HepG2 (cell line): ENCODE results near the gene ITGA7. TPM values are rescaled to one million over a fixed set of nuclear protein-coding genes. Genes with fewer than 3 reads are reported as not detected.

ENCODE experiments used
- ATAC-seq: fragments of 200-7000 bp; cut with Tn5 transposase; 3 replicates; pipeline ENCODE4 v1.9.1; 2020; ENCODE audit warnings: mild to moderate bottlenecking, moderate library complexity
- BruUV-seq: library from RNA; stranded (reverse); fragments of 400-500 nt; replicated peaks from 2 replicates; lab custom pipeline; 2021; lab: Mats Ljungman, UMichigan
- CTCF ChIA-PET: fragments of 300-600 bp; formaldehyde crosslinking; extraction: SDS; loops from one replicate; lab custom pipeline; 2021; ENCODE audit warnings: low total read pairs, inconsistent platforms, low intra/inter-chr PET ratio; lab: Yijun Ruan, JAX
- POLR2A ChIA-PET: fragments of 350-600 bp; sonication (Branson Sonifier 250); formaldehyde crosslinking; loops from one replicate; lab custom pipeline; 2020; ENCODE audit warnings: antibody characterized with exemption, inconsistent platforms; lab: Yijun Ruan, JAX
- DNase-seq: peaks from one replicate; pipeline ENCODE4 v3.0.0-alpha.2; 2015; ENCODE audit warnings: low spot score
- FAIRE-seq: peaks from 3 replicates; lab custom pipeline; 2011; peaks lifted over from hg19 to GRCh38; lab: Jason Lieb, UNC
- H2AFZ ChIP-seq: one replicate; pipeline ENCODE4 v1.6.1; 2011; ENCODE audit warnings: low read length, inconsistent platforms
- H3K27ac ChIP-seq: fragments of 300-600 bp; 3 replicates; pipeline ENCODE4 v1.8.0; 2011; ENCODE audit warnings: mixed run types, mild to moderate bottlenecking, mixed read lengths, low read length, inconsistent platforms; ENCODE audit not compliant: insufficient read depth; ENCODE audit errors: extremely low read length
- H3K27me3 ChIP-seq, 2 experiments: fragments of 200-600 bp in 1 of 2; 2 replicates in 1 of 2; 3 replicates in 1 of 2; pipeline versions ENCODE4 v1.6.0 to v1.8.0; 2011; ENCODE audit warnings: low read length in 2 of 2, mild to moderate bottlenecking in 2 of 2, moderate library complexity in 2 of 2, inconsistent platforms in 1 of 2; ENCODE audit not compliant: insufficient read depth in 2 of 2, control insufficient read depth in 1 of 2
- H3K36me3 ChIP-seq, 2 experiments: fragments of 200-600 bp in 1 of 2; replicated peaks in 1 of 2; 2 replicates in 1 of 2; 3 replicates in 1 of 2; pipeline versions ENCODE4 v1.5.1 to v1.8.0; 2011; ENCODE audit warnings: low read length in 2 of 2, inconsistent platforms in 1 of 2; ENCODE audit not compliant: insufficient read depth in 2 of 2, control insufficient read depth in 1 of 2
- H3K4me1 ChIP-seq: 2 replicates; pipeline ENCODE4 v1.5.1; 2012; ENCODE audit warnings: low read length, inconsistent platforms; ENCODE audit not compliant: insufficient read depth
- H3K4me2 ChIP-seq: 2 replicates; pipeline ENCODE4 v1.6.0; 2011; ENCODE audit warnings: low read depth, low read length, inconsistent platforms
- H3K4me3 ChIP-seq, 3 experiments: fragments of 200-600 bp in 1 of 3; sonication (generic), shearing (Covaris generic) in 1 of 3; replicated peaks in 1 of 3; 2 replicates each; pipeline ENCODE4 v1.5.1; 2011 to 2016; ENCODE audit warnings: low read length in 3 of 3, inconsistent platforms in 2 of 3, low read depth in 2 of 3, mild to moderate bottlenecking in 2 of 3, control low read depth in 1 of 3, mixed read lengths in 1 of 3; ENCODE audit not compliant: insufficient read depth in 1 of 3
- H3K79me2 ChIP-seq: one replicate; pipeline ENCODE4 v1.6.1; 2011; ENCODE audit warnings: low read length, inconsistent platforms; ENCODE audit not compliant: insufficient read depth
- H3K9ac ChIP-seq: 2 replicates; pipeline ENCODE4 v1.6.0; 2011; ENCODE audit warnings: mild to moderate bottlenecking, low read depth, low read length, inconsistent platforms; ENCODE audit not compliant: insufficient read depth
- H3K9me3 ChIP-seq: 2 replicates; pipeline ENCODE4 v1.5.1; 2012; ENCODE audit warnings: mild to moderate bottlenecking, low read length
- H4K20me1 ChIP-seq: 2 replicates; pipeline ENCODE4 v1.6.0; 2011; ENCODE audit warnings: inconsistent platforms, mild to moderate bottlenecking, low read length, moderate library complexity; ENCODE audit not compliant: insufficient read depth
- CEBPG ChIP-seq: IDR thresholded peaks from 2 replicates; pipeline ENCODE4 v1.6.1; 2016
- FOXA3 ChIP-seq: IDR thresholded peaks from 2 replicates; pipeline ENCODE4 v1.6.1; 2016; ENCODE audit warnings: missing genetic modification reagents, missing compliant biosample characterization
- HHEX ChIP-seq: IDR thresholded peaks from 2 replicates; pipeline ENCODE4 v1.6.1; 2016; ENCODE audit warnings: control low read depth
- RARA ChIP-seq: IDR thresholded peaks from 2 replicates; pipeline ENCODE4 v1.6.1; 2016; ENCODE audit warnings: missing genetic modification reagents, missing compliant biosample characterization
- RERE ChIP-seq: IDR thresholded peaks from 2 replicates; pipeline ENCODE4 v1.6.1; 2016; ENCODE audit warnings: low read depth, missing genetic modification reagents, missing compliant biosample characterization
- RXRA ChIP-seq: sonication (generic); formaldehyde crosslinking; IDR thresholded peaks from 2 replicates; pipeline ENCODE4 v1.5.1; 2020; ENCODE audit warnings: missing genetic modification reagents
- SP5 ChIP-seq: IDR thresholded peaks from 2 replicates; pipeline ENCODE4 v1.6.1; 2016; ENCODE audit warnings: low read depth, borderline replicate concordance
- TBX2 ChIP-seq: sonication (generic); formaldehyde crosslinking; IDR thresholded peaks from 2 replicates; pipeline ENCODE4 v1.5.0; 2020; ENCODE audit warnings: missing genetic modification reagents, mild to moderate bottlenecking, borderline replicate concordance
- ZBTB7A ChIP-seq: sonication (generic); formaldehyde crosslinking; IDR thresholded peaks from 2 replicates; pipeline ENCODE4 v1.8.0; 2022; ENCODE audit warnings: mild to moderate bottlenecking, missing genetic modification reagents
- ZNF484 ChIP-seq: sonication (generic); formaldehyde crosslinking; IDR thresholded peaks from 2 replicates; pipeline ENCODE4 v1.5.1; 2020; ENCODE audit warnings: mild to moderate bottlenecking, low read depth, missing genetic modification reagents, borderline replicate concordance
- WGBS: methylation state at CpG from one replicate; pipeline ENCODE4 v1.1.6; 2017; ENCODE audit warnings: low lambda C conversion rate; 5-methylcytosine and 5-hydroxymethylcytosine counted together
- in situ Hi-C: cut with HindIII; loops from 2 replicates; pipeline ENCODE4 v1.10.0; 2017; ENCODE audit warnings: low pct_unique_long_range_greater_than_20kb; ENCODE audit not compliant: extremely low pct_ligation_motif_present
- intact Hi-C: fragments of 100-400 bp; cut with micrococcal nuclease; formaldehyde crosslinking; loops from one replicate; pipeline ENCODE4 v1.10.0; 2022; ENCODE audit not compliant: unreplicated experiment
- polyA plus RNA-seq, 8 experiments: library from polyadenylated mRNA; depleted of rRNA in 3 of 8; stranded (reverse) in 7 of 8; unstranded in 1 of 8; fragments of >200 nt; fragmentation: Illumina TruSeq in 4 of 8; extraction: Trizol in 4 of 8; gene quantifications; 2 replicates each; pipeline versions ENCODE4 v1.2.1 to v1.2.3, GENCODE V29; 2011 to 2016; ENCODE audit warnings: low read depth in 4 of 8, missing spikeins in 1 of 8, mixed read lengths in 1 of 8; ENCODE audit not compliant: insufficient read depth in 1 of 8
- total RNA-seq, 5 experiments: library from RNA; depleted of rRNA; stranded (reverse); fragments of >200 nt; fragmentation: Illumina TruSeq; extraction: Trizol; gene quantifications; 2 replicates each; pipeline ENCODE4 v1.2.3, GENCODE V29; 2016; ENCODE audit warnings: low read depth in 1 of 5
- TF ChIP-seq, protein P1 (sequence below): sonication (generic); formaldehyde crosslinking; IDR thresholded peaks from 2 replicates; pipeline ENCODE4 v1.4.0; 2020; ENCODE audit warnings: missing genetic modification reagents

The ITGA7 gene
- total and polyA plus RNA-seq, 2 of the 13 experiments (the other 11 are each of a cell fraction or from before 2014, with no cell fraction given) = 0.65 to 0.75 TPM

GRCh38 chr12:55704824-55705718 lies 2.6 kb downstream of the ITGA7 start:
- no peak overlapping the region for H3K4me2 ChIP-seq
- peaks cover 4 to 54% of the 10 kb centered on the region in 2 experiments; a peak in 4 of 5 replicates for H3K27me3 ChIP-seq
- ChIA-PET POLR2A (interaction anchor here (1.0 to 3.4 kb wide), 4 partner anchors 11 to 24 kb away, joined by 3 to 14 read pairs (median 5); partner anchors contain the start of genes BLOC1S1, CD63 and RDH5), CTCF (no interaction called here)
- in situ Hi-C loops = no loop called here
- no peaks in the 10 kb centered on the region for H4K20me1 ChIP-seq
- H3K27ac ChIP-seq = no peak overlapping the region
- H3K4me3 ChIP-seq = no peak overlapping the region
- intact Hi-C loops = no loop called here
- peak; percentile 74 for FAIRE-seq
- no peak overlapping the region for H2AFZ ChIP-seq
- H3K4me1 ChIP-seq = peaks cover 78% of the 10 kb centered on the region
- H3K9ac ChIP-seq = no peak overlapping the region
- 29% methylated on average over 9 of the region's 9 CpGs for WGBS
- peak; percentile 68 for DNase-seq
- ATAC-seq = peak; percentile 68
- no TSS peak for BruUV-seq
- no peaks in the 10 kb centered on the region for H3K36me3 ChIP-seq
- H3K9me3 ChIP-seq = no peaks in the 10 kb centered on the region
- no peaks in the 10 kb centered on the region for H3K79me2 ChIP-seq
- TF ChIP-seq RXRA (CRISPR knock-in tag) (peak; percentile 18; the same call in 1 of the 2 replicates), RERE (CRISPR knock-in tag) (peak; percentile 72; the same call in 1 of the 2 replicates), ZNF484 (CRISPR knock-in tag) (no peak), TBX2 (peak; percentile 66), HHEX (CRISPR knock-in tag) (peak; percentile 80), SP5 (CRISPR knock-in tag) (peak; percentile 56; the same call in 1 of the 2 replicates), CEBPG (CRISPR knock-in tag) (peak; percentile 11; the same call in 1 of the 2 replicates), RARA (CRISPR knock-in tag) (0 out of 2 replicates have a peak, but pooled peaks have one; percentile 22), ZBTB7A (no peak), FOXA3 (CRISPR knock-in tag) (peak; percentile 65)
- TF ChIP-seq, protein P1, sequence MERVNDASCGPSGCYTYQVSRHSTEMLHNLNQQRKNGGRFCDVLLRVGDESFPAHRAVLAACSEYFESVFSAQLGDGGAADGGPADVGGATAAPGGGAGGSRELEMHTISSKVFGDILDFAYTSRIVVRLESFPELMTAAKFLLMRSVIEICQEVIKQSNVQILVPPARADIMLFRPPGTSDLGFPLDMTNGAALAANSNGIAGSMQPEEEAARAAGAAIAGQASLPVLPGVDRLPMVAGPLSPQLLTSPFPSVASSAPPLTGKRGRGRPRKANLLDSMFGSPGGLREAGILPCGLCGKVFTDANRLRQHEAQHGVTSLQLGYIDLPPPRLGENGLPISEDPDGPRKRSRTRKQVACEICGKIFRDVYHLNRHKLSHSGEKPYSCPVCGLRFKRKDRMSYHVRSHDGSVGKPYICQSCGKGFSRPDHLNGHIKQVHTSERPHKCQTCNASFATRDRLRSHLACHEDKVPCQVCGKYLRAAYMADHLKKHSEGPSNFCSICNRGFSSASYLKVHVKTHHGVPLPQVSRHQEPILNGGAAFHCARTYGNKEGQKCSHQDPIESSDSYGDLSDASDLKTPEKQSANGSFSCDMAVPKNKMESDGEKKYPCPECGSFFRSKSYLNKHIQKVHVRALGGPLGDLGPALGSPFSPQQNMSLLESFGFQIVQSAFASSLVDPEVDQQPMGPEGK (CRISPR knock-in tag) = 0 out of 2 replicates have a peak, but pooled peaks have one; percentile 29
